ENCODE results near the gene LNPEP. TPM values are rescaled to one million over a fixed set of nuclear protein-coding genes. Genes with fewer than 3 reads are reported as not detected.

LNPEP gene
- 4.8 TPM for polyA plus RNA-seq (2012; ENCODE audit: insufficient read depth, insufficient read length, low read depth)

DNA sequence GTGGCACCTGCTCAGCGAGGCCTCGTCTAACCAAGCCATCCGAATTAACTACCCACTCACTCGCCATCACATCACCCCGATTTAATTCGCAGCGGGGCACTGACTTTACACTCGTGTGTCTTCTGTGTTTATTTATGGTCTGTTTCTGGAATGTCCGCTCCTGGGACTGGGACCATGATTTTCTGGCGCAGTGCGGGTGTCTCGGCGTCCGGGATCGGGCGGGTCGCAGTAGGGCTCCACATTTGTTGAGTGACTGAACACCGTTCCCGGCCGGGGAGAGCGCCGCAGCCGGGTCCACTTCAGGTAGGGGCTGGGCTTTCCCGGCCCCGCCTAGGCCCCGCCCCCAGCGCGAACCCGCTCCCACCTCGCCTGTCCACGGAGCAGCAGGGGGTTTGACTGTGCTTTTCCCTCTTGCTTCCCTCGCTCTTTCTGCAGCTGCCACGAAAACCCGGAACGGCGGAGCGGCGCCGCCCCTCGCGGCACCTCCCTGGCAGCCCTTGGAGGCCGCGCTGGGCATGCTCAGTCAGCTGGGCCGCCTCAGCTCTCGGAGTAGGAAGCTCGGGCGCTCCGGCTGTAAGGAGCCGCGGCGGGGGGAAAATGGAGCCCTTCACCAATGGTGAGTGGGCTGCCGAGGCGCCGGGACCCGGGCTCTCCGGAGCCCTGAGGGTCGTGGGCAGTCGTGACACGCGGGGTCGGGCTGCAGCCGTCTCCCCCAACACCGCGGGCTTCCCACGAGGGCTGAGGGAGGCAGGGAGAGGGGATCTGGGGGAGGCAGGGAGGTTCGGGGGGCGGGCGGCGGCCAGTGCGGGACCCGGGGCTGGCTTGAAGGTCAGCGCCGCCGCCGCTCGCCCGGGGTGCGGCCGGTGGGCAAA lies at the start of gene LNPEP:
LNPEP (plus strand) TSS at position 522 of the 872 bp plus-strand sequence; CDS start at position 598, 76 bp downstream.
- H3K36me3 ChIP-seq, result no peaks in the 10 kb centered on the region
- H3K9me3 ChIP-seq, result no peaks in the 10 kb centered on the region
- H3K4me3 ChIP-seq (ENCODE audit: low read depth, low read length), result peak within 1 kb of the TSS; percentile 83
- peaks cover 3% of the 10 kb centered on the region; the same call in 1 of the 2 replicates for H3K4me1 ChIP-seq
- TF ChIP-seq, protein P1, sequence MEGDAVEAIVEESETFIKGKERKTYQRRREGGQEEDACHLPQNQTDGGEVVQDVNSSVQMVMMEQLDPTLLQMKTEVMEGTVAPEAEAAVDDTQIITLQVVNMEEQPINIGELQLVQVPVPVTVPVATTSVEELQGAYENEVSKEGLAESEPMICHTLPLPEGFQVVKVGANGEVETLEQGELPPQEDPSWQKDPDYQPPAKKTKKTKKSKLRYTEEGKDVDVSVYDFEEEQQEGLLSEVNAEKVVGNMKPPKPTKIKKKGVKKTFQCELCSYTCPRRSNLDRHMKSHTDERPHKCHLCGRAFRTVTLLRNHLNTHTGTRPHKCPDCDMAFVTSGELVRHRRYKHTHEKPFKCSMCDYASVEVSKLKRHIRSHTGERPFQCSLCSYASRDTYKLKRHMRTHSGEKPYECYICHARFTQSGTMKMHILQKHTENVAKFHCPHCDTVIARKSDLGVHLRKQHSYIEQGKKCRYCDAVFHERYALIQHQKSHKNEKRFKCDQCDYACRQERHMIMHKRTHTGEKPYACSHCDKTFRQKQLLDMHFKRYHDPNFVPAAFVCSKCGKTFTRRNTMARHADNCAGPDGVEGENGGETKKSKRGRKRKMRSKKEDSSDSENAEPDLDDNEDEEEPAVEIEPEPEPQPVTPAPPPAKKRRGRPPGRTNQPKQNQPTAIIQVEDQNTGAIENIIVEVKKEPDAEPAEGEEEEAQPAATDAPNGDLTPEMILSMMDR (IDR thresholded peaks at IDR 0.05; ENCODE audit: low read depth, low read length), result no peak
- DNase-seq, result peak; percentile 98
- H3K27me3 ChIP-seq, result no peaks in the 10 kb centered on the region

DNA sequence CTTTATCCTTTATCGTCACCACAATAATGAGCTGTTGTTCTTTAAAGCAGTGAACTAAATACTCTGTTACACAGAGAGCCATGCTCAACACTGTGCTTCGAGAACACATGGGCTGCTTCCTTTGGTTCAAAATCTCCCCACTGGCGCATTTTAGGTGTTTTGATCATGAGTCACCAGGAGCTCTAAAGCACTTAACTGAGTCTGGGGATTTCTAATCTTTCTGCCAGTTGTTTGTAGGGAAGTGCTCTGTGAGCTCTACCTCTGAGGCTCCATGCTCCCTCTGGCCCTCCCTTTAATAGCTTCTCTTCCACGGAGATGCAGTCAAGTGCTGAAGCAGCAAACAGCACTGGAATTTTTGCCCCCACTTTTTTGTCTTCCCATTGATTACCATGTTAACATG lies 42.5 kb upstream of the LNPEP start:
- H3K9me3 ChIP-seq, result no peaks in the 10 kb centered on the region
- 0 out of 2 replicates have a peak, but pooled peaks cover 3% of the 10 kb centered on the region for H3K4me1 ChIP-seq
- no peak overlapping the region for H3K4me3 ChIP-seq (ENCODE audit: low read depth, low read length)
- DNase-seq, result peak; percentile 23
- no peaks in the 10 kb centered on the region for H3K27me3 ChIP-seq
- TF ChIP-seq, protein P1 (IDR thresholded peaks at IDR 0.05; ENCODE audit: low read depth, low read length), result no peak
- no peaks in the 10 kb centered on the region for H3K36me3 ChIP-seq

DNA sequence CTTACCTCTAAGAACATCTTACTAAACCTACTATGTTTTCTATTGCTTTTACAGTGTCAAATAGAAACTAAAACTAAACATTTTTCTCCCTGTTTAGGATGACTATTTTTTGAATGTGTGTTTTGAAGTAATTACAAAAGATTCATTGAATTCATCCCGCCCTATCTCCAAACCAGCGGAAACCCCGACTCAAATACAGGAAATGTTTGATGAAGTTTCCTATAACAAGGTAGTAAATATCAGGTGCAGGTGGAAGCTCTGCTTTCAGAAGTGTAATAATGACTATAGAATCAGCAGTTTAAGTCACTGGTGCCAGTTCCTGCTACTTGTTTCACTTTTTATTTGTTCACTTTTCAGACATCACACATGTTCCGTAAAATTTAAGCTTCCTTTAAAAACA lies 39.6 kb upstream of the LNPEP start:
- Histone ChIP-seq H3K9me3 (no peaks in the 10 kb centered on the region), H3K4me3 (ENCODE audit: low read depth, low read length) (no peak overlapping the region), H3K36me3 (no peaks in the 10 kb centered on the region), H3K4me1 (0 out of 2 replicates have a peak, but pooled peaks cover 3% of the 10 kb centered on the region), H3K27me3 (no peaks in the 10 kb centered on the region)
- TF ChIP-seq, protein P1 (IDR thresholded peaks at IDR 0.05; ENCODE audit: low read depth, low read length), result no peak
- no peak for DNase-seq

DNA sequence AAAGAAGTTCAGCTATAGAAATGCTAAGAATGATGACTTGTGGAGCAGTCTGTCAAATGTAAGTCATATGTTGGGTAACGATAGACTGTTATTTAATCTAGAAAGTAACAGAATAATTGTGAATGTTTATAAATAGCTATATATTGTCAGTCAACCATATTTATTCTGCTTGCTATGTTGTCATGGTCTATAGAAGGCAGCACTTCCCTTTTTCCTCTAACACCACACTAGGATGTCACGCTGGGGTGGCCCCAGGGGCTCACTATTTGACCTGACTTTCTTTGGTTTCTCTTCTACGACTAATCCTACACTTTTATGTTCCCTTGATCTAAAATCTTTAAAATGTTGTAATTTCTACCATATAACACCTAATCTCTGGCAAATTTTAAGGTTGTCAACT lies 39.1 kb upstream of the LNPEP start:
- H3K27me3 ChIP-seq, result no peaks in the 10 kb centered on the region
- no peak for DNase-seq
- H3K36me3 ChIP-seq, result no peaks in the 10 kb centered on the region
- H3K4me1 ChIP-seq, result 0 out of 2 replicates have a peak, but pooled peaks cover 3% of the 10 kb centered on the region
- H3K9me3 ChIP-seq, result no peaks in the 10 kb centered on the region
- TF ChIP-seq, protein P1 (IDR thresholded peaks at IDR 0.05; ENCODE audit: low read depth, low read length), result no peak
- H3K4me3 ChIP-seq (ENCODE audit: low read depth, low read length), result no peak overlapping the region

DNA sequence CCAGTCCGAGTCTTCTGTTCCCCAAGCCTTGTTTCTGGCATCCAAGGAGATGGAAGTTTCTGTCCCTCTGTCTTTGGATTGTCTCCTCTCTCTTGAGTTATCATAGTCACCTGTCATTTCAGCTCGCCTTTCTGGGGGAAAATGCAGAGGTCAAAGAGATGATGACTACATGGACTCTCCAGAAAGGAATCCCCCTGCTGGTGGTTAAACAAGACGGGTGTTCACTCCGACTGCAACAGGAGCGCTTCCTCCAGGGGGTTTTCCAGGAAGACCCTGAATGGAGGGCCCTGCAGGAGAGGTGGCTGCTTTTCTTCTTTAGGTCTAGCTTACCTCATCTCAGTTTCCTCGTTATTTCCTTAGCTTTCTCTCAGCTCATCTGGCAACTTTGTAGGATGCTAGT lies 34.5 kb upstream of the LNPEP start:
- H3K9me3 ChIP-seq, result no peaks in the 10 kb centered on the region
- TF ChIP-seq, protein P1 (IDR thresholded peaks at IDR 0.05; ENCODE audit: low read depth, low read length), result peak; percentile 44
- no peak overlapping the region for H3K4me3 ChIP-seq (ENCODE audit: low read depth, low read length)
- no peak for DNase-seq
- no peaks in the 10 kb centered on the region for H3K36me3 ChIP-seq
- no peaks in the 10 kb centered on the region for H3K27me3 ChIP-seq
- no peaks in the 10 kb centered on the region for H3K4me1 ChIP-seq

DNA sequence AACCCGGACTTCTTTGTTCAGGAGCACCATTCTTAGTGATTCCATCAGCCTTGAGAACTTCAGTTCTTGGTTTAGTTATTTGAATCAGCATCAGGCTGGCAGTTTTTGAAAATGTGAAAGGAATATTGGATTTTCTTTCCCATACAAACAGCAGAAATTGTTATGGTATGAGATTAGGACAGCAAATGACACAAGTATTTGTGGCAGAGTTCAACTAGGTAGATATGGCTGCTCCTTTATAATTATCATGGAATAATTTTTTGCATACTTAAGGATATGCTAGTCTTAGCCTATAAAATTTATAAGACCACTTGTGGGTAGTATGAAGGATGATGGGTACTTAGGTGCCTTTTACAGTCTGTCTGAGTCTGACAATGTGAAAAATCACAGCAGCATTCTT lies 34.0 kb upstream of the LNPEP start:
- Histone ChIP-seq H3K4me3 (ENCODE audit: low read depth, low read length) (no peak overlapping the region), H3K9me3 (no peaks in the 10 kb centered on the region), H3K36me3 (no peaks in the 10 kb centered on the region), H3K27me3 (no peaks in the 10 kb centered on the region), H3K4me1 (no peaks in the 10 kb centered on the region)
- no peak for DNase-seq
- TF ChIP-seq, protein P1 (IDR thresholded peaks at IDR 0.05; ENCODE audit: low read depth, low read length), result no peak
